ENCODE measurements around the gene PITPNM3.

Gene PITPNM3

GRCh38 chr17:6463616-6464445 is 92.5 kb downstream of the PITPNM3 start:
- no peak for DNase-seq (ENCODE audit: low read depth, low spot score)

DNA sequence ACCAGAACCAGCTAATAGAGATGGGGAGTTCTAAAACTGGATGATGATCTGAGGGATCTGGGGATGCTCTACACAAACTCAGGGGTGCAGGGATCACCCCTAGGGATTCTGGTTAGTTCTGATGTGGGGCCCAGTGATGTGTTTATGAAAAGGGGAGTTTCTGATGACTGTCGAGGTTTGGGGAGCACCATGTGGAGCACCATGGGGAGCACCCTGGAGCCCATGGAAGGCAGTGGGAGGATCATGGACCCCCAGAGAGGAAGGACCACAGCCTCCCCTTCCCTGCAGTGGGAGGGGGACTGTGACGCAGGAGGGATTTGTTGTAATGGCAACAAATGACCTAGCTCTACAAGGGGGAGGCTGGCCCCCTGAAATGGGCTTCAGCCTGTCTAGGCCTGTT is 93.7 kb downstream of the PITPNM3 start:
- DNase-seq (ENCODE audit: low read depth, low spot score): no peak

DNA sequence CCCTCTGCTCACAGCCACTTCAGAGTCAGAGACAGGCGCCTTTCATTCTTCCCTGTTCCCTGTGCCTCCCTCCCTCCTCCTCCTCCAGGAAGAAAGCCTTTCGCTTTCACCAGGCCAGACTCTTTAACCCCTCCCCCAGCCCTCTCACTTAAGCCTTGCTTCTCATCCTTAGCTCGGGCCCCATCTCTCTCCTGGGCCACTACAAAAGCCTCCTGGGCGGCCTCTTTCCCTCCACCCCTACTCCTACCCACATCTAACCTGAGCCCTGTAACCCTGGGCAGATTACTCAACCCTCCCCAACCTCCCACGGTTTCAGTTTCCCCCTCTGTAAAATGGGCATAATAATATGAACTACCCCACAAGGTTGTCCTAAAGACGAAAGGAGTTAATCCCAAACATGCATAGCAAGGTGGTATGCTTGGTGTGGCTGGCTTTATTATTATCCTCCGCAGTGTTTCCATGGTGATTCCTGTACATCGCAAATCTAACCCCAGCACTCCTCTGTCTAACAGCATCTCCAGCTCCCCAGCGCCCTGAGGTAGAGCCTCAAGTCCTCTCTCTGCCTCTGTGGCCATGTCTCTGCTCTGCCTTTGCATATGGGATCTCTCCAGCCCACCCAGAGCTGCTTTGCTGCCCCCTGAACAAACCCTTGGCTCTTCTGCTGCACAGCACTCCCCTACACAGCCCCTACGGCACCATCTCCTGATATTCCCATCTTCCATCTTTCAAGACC is 94.4 kb downstream of the PITPNM3 start:
- DNase-seq (ENCODE audit: low read depth, low spot score): peak; percentile 76

DNA sequence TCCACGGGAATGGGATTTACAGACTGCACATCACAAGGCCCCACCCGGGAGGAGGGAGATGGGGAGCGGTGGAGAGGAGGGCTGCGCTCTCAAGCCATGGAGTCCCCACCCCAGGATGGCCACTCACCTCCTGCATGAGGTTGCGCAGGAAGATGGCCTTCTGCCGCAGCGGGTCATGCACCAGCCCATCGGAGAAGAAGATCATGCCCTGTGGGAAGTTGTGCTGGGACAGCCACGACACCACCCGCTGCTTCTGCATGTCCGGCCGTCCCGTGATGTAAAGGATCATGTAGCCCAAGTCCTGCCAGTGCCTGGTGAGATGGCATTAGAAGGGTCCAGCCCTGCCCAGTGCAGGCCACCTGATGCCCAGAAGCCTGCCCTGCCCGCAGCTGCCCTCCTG is 95.1 kb downstream of the PITPNM3 start:
- no peak for DNase-seq (ENCODE audit: low read depth, low spot score)

DNA sequence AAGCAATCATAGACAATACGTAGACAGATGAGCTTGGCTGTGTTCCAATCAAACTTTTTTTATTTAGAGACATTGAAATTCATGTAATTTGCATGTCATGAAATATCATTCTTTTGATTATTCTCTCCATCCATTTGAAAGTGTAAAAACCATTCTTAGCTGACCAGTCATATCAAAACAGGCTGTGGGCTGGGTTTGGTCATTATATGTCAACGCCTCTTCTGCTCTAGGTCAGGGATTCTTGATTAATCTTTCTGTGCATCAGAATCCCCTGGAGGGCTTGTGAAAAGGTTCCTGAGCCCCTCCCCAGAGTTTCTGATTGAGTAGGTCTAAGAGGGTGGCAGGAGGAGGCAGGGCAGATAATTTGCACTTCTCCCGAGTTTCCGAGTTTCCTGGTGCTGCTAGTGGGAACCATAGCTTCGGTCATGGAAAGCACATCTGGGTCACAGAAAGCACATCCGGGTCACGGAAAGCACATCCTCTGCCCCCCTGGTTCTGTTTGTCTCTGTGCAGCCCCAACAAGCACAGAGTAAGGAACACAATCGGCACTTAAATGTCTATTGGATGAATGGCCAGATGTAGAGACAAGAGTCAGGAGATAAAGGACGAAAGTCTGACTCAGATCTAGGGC is 95.7 kb downstream of the PITPNM3 start:
- DNase-seq (ENCODE audit: low read depth, low spot score): no peak

DNA sequence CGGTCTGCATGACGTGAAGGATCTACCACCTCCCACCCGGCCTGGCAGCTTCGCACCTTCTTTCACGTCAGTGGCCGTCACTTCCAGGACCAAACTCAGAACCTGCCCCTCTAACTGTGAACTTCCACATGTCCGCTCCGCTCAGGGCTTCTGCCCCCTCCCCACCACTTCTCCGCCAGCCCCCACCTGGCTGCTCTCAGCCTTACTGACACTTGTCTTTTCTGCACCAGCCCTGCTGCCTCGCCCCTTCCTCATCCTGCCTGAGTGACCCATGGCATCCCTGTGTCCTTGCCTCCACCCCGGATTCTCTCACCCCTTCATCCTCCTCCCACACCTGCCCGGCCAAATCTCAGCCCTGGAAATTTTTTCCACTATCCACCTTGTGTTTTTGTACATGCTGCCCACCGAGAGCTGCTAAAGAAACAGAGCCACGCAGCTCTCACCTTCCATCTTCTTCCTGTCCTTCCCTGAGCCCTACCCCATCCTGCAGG is 97.8 kb downstream of the PITPNM3 start:
- DNase-seq (ENCODE audit: low read depth, low spot score): no peak

DNA sequence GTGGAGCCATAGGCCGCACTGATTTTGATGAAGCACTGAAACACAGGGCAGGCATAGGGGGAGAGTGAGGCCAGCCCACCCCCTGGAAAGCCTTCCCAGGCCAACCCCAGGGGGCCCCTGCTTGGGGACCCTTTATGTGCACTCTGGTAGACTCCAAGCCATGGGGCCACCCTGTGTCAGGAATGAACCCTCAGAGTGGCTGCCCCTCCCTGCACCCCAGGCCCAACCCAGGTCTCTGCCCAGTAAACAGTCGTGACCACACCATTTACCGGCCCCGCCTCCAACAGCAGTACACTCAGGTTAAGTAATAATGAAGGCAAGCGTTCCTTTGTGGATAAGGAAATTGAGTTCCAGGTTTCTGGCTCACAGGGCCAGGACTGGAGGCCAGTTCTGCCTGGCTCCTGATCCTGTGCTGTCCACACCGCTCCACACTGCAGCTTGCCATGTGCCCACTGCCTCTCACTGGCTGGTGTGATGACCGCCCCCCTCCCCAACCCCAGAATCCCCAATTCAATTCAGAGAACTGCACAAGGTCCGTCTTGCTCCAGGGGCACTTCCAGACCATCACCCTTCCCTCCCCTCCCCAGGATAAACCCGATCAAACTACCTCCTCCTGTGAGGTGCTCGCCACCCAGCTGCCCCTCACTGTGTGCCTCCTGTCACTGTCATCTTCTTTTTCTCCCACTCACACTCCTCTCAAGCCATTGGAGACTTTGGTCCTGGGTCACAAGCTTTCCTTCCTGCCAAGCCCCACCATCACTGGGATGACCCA is 98.5 kb downstream of the PITPNM3 start:
- no peak for DNase-seq (ENCODE audit: low read depth, low spot score)

- no peak for DNase-seq (ENCODE audit: low read depth, low spot score)
Measured at GRCh38 chr17:6456914-6457687, 99.3 kb downstream of the PITPNM3 start.

DNA sequence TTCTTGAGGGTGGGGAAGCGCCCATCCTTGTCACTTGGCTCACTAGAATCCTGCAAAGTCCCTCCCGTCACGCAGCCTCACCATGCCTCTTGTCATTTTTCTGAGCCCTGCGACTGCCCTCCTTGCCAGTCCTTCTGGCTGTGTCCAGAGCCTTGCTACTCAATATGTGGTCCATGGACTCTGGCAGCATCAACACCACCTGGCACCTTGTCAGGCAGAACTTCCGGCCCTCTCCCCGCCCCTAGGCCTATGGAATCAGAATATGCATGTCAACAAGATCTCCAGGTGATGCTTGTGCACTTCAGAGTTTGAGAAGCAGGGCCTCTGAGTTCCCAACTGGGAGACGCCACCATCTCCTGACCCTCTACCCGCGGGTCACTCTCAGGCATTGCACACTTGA is 100.0 kb downstream of the PITPNM3 start:
- no peak for DNase-seq (ENCODE audit: low read depth, low spot score)

DNA sequence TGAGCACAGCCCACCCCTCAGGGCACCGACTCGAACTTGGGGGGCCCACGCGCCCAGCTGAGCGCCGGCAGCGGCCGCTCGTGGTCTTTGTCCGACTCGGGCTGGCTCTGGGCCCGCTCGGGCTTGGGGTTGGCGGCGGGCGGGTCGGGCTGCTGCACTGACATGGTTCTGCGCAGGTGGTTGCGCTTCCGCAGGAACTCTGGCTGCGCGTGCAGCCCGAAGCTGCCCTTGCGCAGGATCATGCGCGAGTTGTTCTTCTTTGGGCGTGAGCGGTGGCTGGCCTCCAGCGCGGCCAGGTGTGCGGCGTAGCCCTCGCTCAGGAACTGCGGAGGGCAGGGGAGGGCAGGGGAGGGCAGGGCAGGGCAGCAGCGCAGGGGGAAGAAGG is 101.0 kb downstream of the PITPNM3 start:
- peak; percentile 48 for DNase-seq (ENCODE audit: low read depth, low spot score)

- DNase-seq (ENCODE audit: low read depth, low spot score): peak; percentile 30
Measured at GRCh38 chr17:6454495-6455320, 101.6 kb downstream of the PITPNM3 start.

DNA sequence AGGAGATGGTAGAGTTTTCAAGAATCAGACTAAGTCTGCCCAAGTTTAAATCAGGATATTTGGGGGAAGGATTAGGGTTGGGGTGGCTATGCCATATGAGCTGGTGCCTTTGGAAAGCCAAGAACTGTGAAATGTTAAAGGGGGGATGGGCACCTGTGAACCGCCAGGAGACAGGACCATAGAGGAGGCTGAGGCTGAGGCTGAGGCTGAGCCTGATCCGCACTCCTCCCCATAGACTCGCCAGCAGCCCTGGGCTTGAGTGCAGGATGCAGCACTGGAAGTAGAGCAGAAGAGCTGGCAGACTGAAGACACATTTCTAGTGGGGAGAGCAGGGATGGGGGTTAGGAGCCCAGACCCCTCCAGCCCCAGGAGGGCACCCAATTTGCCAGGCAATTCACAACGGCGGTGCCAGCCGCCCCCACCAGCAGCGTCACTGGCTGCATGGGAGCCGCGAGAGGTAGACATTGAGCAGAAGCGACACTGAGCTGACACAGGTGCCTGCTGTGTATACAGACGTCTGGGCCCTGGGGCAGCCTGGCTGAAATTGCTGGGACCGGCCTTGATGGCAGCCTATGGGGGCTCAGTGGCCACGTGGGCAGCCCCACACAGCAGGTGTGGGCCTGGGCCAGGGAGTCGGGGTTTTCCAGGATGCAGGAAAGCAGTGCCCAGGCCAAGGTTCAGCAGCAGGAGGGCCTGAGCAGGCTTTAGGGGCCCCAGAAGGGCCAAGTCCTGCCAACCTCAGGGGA is 102.9 kb downstream of the PITPNM3 start:
- peak; percentile 48 for DNase-seq (ENCODE audit: low read depth, low spot score)

DNA sequence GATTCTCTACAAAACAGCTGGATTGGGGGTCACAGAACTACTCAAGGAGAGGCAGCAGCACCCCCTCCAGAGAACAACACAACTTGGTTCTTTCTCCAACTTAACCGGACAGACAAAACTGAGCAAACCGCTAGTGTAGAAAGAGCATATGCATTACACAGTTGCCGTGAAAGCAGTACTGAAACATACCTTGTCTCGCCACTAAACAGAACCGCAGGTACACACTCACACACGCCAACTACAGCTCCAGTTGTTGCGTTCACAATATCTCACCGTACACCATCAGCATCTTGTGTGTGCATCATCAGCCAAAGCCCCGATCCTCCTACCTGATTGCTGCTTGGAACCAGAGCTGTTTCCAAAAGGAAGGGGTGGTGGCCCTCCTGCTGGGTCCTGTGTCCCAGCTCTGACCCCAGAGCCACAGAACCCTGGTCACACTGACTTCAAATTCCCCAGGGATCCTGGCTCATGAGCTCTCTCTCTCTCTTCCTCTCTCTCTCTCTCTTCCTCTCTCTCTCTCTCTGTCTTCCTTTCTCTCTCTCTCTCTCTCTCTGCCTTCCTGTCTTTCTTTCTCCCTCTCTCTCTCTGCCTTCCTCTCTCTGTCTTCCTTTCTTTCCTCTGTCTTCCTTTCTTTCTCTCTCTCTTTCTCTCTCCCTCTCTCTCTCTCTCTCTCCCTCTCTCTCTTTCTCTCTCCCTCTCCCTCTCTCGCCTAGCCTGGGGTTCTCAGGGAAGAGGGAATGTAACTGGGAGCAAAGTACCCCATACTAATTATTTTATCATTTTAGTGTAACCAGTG is 103.7 kb downstream of the PITPNM3 start:
- DNase-seq (ENCODE audit: low read depth, low spot score): no peak

GRCh38 chr17:6450926-6451832 is 105.2 kb downstream of the PITPNM3 start:
- no peak for DNase-seq (ENCODE audit: low read depth, low spot score)

- DNase-seq (ENCODE audit: low read depth, low spot score): no peak
Measured at GRCh38 chr17:6449307-6449706, 107.0 kb downstream of the PITPNM3 start.

GRCh38 chr17:6448473-6448872 is 107.9 kb downstream of the PITPNM3 start:
- no peak for DNase-seq (ENCODE audit: low read depth, low spot score)

DNA sequence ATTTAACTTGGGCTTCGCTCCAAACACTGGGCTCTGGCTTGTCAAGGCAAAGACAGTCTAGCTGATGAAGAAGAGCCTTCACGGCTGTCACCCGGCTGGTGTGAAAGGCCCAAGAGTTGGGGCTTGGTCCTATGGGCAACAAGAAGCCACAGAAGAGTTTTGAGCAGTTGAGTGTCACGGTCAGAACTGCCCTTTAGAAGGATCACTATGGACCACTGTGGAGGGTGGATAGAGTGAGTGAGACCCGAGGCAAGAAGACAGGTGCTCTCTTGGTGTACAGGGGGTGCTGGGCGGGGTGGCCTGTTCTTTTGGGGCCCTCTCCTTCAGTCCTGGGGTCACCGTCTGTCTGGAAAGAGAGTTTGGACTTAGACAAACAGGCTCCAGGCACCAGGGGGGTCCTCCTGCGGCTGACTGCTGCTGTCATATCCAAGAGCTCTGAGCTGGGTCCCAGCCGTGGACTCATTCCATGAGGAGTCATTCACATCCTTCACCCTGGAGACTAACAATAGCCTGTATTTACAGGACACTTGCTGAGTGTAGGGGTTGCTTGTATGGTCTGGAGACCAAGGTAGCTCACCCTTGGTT is 109.7 kb downstream of the PITPNM3 start:
- no peak for DNase-seq (ENCODE audit: low read depth, low spot score)
